ENCODE data around the gene ACCS. TPM values are rescaled to one million over a fixed set of nuclear protein-coding genes. Genes with fewer than 3 reads are reported as not detected.

ACCS gene
- polyA plus RNA-seq, 4 donors, result 7.0 to 62.6 (median 30.8) TPM

DNA sequence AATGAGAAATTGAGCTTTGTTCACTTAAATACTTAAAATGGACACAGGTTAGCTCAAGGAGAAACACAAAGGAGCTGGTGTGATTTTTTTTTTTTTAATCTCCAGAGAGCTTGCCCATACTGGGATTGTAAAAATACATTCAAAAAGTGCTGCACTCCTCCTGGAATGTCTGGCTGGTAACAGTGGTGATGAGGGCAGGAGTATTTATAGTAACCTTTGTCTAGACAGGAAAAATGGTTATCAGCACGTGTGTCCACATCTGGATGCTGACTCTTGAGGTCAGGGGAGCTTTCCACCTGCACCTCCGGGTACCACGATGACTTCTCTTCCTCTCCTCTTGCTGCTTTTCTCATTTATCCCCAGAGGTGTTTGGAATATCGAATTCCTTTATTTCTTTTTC, 59.5 kb downstream of the ACCS start:
- no peaks in the 10 kb centered on the region for H3K4me1 ChIP-seq (ENCODE audit: control insufficient read depth in 3 of 3, insufficient read depth in 2 of 3, low read depth in 1 of 3, low read length in 2 of 3)
- no peak overlapping the region for H3K4me3 ChIP-seq (ENCODE audit: low read depth in 1 of 3, low read length in 3 of 3)
- H3K9me3 ChIP-seq (ENCODE audit: control insufficient read depth in 2 of 2, insufficient read depth in 1 of 2, low read depth in 1 of 2, low read length in 1 of 2), result no peaks in the 10 kb centered on the region
- no peaks in the 10 kb centered on the region for H3K27me3 ChIP-seq (ENCODE audit: control insufficient read depth in 3 of 3, insufficient read depth in 3 of 3, low read length in 3 of 3)
- DNase-seq, result no peak
- no peak overlapping the region for H3K27ac ChIP-seq (ENCODE audit: low read depth in 1 of 3, low read length in 2 of 3)
- H3K36me3 ChIP-seq (ENCODE audit: control insufficient read depth in 3 of 3, insufficient read depth in 2 of 3, low read depth in 1 of 3, low read length in 3 of 3), result peaks cover 13 to 24% (median 22%) of the 10 kb centered on the region in 3 donors
- WGBS, 3 donors, result 78 to 90% (median 86%) methylated on average over 4 of the region's 4 CpGs
- no peak for FAIRE-seq

DNA sequence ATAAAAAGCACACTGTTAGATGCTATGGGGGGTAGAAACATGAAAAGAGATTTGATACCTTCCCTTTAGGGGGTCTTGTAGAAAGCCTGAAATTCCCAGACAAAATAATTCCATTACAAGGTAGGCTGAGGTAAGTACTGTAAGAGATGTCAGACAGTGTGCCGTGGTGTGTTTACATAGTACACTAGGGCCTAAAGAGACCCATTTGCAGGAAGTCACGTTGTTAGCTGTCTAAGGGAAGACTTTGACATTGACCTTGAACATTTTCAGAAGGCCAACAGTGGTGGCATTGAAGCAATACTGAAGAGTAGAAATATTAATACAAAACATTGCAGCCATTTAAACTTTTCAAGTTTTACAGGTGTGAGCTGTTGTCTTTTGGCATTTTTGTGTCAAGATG, 60.2 kb downstream of the ACCS start:
- H3K4me1 ChIP-seq (ENCODE audit: control insufficient read depth in 3 of 3, insufficient read depth in 2 of 3, low read depth in 1 of 3, low read length in 2 of 3), result no peaks in the 10 kb centered on the region
- peaks cover 19 to 25% (median 22%) of the 10 kb centered on the region in 3 donors for H3K36me3 ChIP-seq (ENCODE audit: control insufficient read depth in 3 of 3, insufficient read depth in 2 of 3, low read depth in 1 of 3, low read length in 3 of 3)
- H3K9me3 ChIP-seq (ENCODE audit: control insufficient read depth in 2 of 2, insufficient read depth in 1 of 2, low read depth in 1 of 2, low read length in 1 of 2), result no peaks in the 10 kb centered on the region
- no peak for DNase-seq
- WGBS, 3 donors, result 84 to 92% (median 84%) methylated on average over 2 of the region's 2 CpGs
- FAIRE-seq, result no peak
- no peak overlapping the region for H3K27ac ChIP-seq (ENCODE audit: low read depth in 1 of 3, low read length in 2 of 3)
- H3K27me3 ChIP-seq (ENCODE audit: control insufficient read depth in 3 of 3, insufficient read depth in 3 of 3, low read length in 3 of 3), result no peaks in the 10 kb centered on the region
- no peak overlapping the region for H3K4me3 ChIP-seq (ENCODE audit: low read depth in 1 of 3, low read length in 3 of 3)

DNA sequence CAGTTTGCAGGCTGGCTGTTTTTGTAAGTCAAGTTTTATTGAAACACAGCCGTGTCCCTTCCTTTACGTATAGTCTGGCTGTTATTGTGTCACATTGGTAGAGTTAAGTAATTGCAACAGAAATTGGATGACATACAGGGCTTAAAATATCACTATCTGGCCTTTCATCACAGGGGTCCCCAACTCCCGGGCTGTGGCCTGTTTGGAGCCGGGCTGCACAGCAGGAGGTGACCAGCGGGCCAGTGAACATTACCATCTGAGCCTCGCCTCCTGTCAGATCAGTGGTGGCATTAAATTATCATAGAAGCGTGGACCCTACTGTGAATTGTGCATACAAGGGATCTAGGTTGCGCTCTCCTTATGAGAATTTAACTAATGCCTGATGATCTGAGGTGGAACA, 61.1 kb downstream of the ACCS start:
- Histone ChIP-seq H3K4me1 (ENCODE audit: control insufficient read depth in 3 of 3, insufficient read depth in 2 of 3, low read depth in 1 of 3, low read length in 2 of 3) (no peaks in the 10 kb centered on the region), H3K36me3 (ENCODE audit: control insufficient read depth in 3 of 3, insufficient read depth in 2 of 3, low read depth in 1 of 3, low read length in 3 of 3) (peaks cover 19 to 26% (median 22%) of the 10 kb centered on the region in 3 donors), H3K27ac (ENCODE audit: low read depth in 1 of 3, low read length in 2 of 3) (no peak overlapping the region), H3K9me3 (ENCODE audit: control insufficient read depth in 2 of 2, insufficient read depth in 1 of 2, low read depth in 1 of 2, low read length in 1 of 2) (no peaks in the 10 kb centered on the region), H3K27me3 (ENCODE audit: control insufficient read depth in 3 of 3, insufficient read depth in 3 of 3, low read length in 3 of 3) (no peaks in the 10 kb centered on the region), H3K4me3 (ENCODE audit: low read depth in 1 of 3, low read length in 3 of 3) (no peak overlapping the region)
- 97 to 98% (median 97%) methylated on average over 8 of the region's 8 CpGs for WGBS, 3 donors
- no peak for FAIRE-seq
- DNase-seq, result no peak

DNA sequence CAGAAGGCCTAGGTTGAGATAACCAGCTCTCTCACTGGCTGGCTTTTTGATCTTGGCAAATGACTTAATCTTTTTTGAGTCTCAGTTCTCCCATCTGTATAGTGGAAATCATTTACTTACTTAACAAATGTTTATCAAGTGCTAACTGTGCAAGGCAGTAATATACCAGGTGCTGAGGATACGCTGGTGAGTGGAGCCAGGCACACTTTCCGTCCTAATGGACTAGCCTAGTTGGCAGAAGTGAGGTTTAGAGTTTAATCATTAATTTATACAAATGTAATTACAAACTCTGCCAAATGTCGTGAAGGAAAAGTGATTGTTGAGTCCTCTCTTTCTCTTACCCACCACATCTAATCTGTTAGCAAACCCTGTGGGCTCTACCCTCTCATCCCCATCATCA, 62.7 kb downstream of the ACCS start:
- WGBS, 3 donors, result 20 to 58% (median 37%) methylated on average over 3 of the region's 3 CpGs
- DNase-seq (peak in 1 of 2 donors; percentile 28), FAIRE-seq (no peak)
- Histone ChIP-seq H3K27me3 (ENCODE audit: control insufficient read depth in 3 of 3, insufficient read depth in 3 of 3, low read length in 3 of 3) (no peaks in the 10 kb centered on the region), H3K27ac (ENCODE audit: low read depth in 1 of 3, low read length in 2 of 3) (no peak overlapping the region), H3K4me1 (ENCODE audit: control insufficient read depth in 3 of 3, insufficient read depth in 2 of 3, low read depth in 1 of 3, low read length in 2 of 3) (peaks cover 0 to 4% (median 2%) of the 10 kb centered on the region in 3 donors), H3K9me3 (ENCODE audit: control insufficient read depth in 2 of 2, insufficient read depth in 1 of 2, low read depth in 1 of 2, low read length in 1 of 2) (no peaks in the 10 kb centered on the region), H3K4me3 (ENCODE audit: low read depth in 1 of 3, low read length in 3 of 3) (no peak overlapping the region), H3K36me3 (ENCODE audit: control insufficient read depth in 3 of 3, insufficient read depth in 2 of 3, low read depth in 1 of 3, low read length in 3 of 3) (peaks cover 19 to 23% (median 22%) of the 10 kb centered on the region in 3 donors)

DNA sequence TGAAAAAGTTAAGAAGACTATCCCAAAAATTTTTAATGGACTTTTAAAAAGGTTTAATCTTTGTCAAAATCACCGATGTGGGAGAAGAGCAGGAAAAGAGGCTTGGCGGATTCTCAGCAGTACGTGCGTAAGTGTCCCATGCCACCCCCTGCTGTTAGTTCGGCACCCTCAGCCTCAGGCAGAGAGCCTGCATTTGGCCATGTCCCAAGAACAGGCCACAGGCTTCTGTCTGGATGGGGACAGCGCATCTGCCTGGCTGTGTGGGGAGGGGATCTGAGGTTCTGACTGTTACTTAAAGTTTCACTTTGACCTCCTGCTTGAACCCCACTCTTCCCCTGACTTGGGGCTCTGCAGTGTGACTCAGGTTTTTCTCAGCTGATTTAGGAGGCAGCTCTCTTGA, 64.7 kb downstream of the ACCS start:
- no peak for FAIRE-seq
- WGBS, 3 donors, result 89 to 98% (median 97%) methylated on average over 6 of the region's 6 CpGs
- Histone ChIP-seq H3K4me1 (ENCODE audit: control insufficient read depth in 3 of 3, insufficient read depth in 2 of 3, low read depth in 1 of 3, low read length in 2 of 3) (peaks cover 0 to 6% (median 2%) of the 10 kb centered on the region in 3 donors), H3K36me3 (ENCODE audit: control insufficient read depth in 3 of 3, insufficient read depth in 2 of 3, low read depth in 1 of 3, low read length in 3 of 3) (peaks cover 15 to 19% (median 16%) of the 10 kb centered on the region in 3 donors), H3K9me3 (ENCODE audit: control insufficient read depth in 2 of 2, insufficient read depth in 1 of 2, low read depth in 1 of 2, low read length in 1 of 2) (no peaks in the 10 kb centered on the region), H3K27ac (ENCODE audit: low read depth in 1 of 3, low read length in 2 of 3) (no peak overlapping the region), H3K4me3 (ENCODE audit: low read depth in 1 of 3, low read length in 3 of 3) (no peak overlapping the region), H3K27me3 (ENCODE audit: control insufficient read depth in 3 of 3, insufficient read depth in 3 of 3, low read length in 3 of 3) (no peaks in the 10 kb centered on the region)
- no peak for DNase-seq

DNA sequence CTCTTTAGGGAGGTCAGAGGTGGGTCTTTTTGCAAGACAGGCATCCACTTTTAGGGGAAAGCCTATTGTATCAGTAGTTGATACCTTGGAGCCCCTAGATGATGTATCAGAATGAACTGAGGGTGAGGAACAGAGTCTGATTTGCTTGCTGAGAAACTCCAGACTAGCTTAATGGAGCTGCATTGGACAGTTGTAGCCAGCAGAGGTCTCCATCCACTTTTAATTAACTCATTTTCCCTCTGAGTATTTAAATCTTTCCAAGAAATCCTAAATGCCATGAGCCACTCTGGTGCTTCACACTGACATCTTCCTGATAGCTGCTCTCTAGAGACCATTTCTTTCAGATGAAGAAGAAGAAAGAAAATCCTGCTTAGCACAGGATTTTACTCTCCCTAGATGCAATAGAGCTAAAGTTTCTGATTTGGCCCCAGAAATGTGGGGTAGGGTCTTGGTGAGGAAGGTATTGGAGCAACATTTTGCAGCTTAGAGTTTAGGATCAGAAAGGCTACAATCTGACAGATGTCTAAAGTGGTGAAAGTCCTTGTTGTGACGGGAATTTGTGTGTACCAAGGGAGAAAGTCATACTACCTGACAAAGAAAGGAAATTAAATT, 67.4 kb downstream of the ACCS start:
- FAIRE-seq (no peak), DNase-seq (peak; percentile 22 to 32)
- H3K27ac ChIP-seq (ENCODE audit: low read depth in 1 of 3, low read length in 2 of 3), result no peak overlapping the region
- H3K4me3 ChIP-seq (ENCODE audit: low read depth in 1 of 3, low read length in 3 of 3), result no peak overlapping the region
- no peaks in the 10 kb centered on the region for H3K27me3 ChIP-seq (ENCODE audit: control insufficient read depth in 3 of 3, insufficient read depth in 3 of 3, low read length in 3 of 3)
- H3K9me3 ChIP-seq (ENCODE audit: control insufficient read depth in 2 of 2, insufficient read depth in 1 of 2, low read depth in 1 of 2, low read length in 1 of 2), result no peaks in the 10 kb centered on the region
- H3K36me3 ChIP-seq (ENCODE audit: control insufficient read depth in 3 of 3, insufficient read depth in 2 of 3, low read depth in 1 of 3, low read length in 3 of 3), result peaks cover 9 to 11% (median 11%) of the 10 kb centered on the region in 3 donors
- WGBS, 3 donors, result 33 to 70% (median 64%) methylated on average over 1 of the region's 1 CpG
- peaks cover 0 to 6% (median 2%) of the 10 kb centered on the region in 3 donors for H3K4me1 ChIP-seq (ENCODE audit: control insufficient read depth in 3 of 3, insufficient read depth in 2 of 3, low read depth in 1 of 3, low read length in 2 of 3)

Other genes starting within 250 kb of the ACCS start
- gene ALKBH3, start 185.4 kb upstream of the ACCS start, polyA plus RNA-seq, result 10 to 100 TPM; 29.7 to 40.3 (median 34.6) TPM
- gene C11orf96, start 123.6 kb upstream of the ACCS start, polyA plus RNA-seq, result 10 to 100 TPM in 3 of 4 donors, 1 to 10 TPM in 1; 6.7 to 55.1 (median 31.0) TPM
- under 1 TPM in 1 of 4 donors, not detected in 3; 0.03 TPM for gene ACCSL, start 18.3 kb upstream of the ACCS start, polyA plus RNA-seq
- 10 to 100 TPM; 18.6 to 47.1 (median 28.6) TPM for gene EXT2, start 29.4 kb downstream of the ACCS start, polyA plus RNA-seq
- under 1 TPM in 1 of 4 donors, not detected in 3; 0.04 TPM for gene ALX4, start 243.9 kb downstream of the ACCS start, polyA plus RNA-seq